Suprapubic skin (tissue), 3 donors: ENCODE measurements around the gene FRYL.
"Not testable (repeated sequence)": the region's sequence is repeated elsewhere in the genome, so short reads cannot be mapped to it uniquely, and the experiment has no call there.

Experiments used
- POLR2AphosphoS5 ChIP-seq, 3 donors: sonication (generic); formaldehyde crosslinking; IDR thresholded peaks; one replicate each; pipeline ENCODE4 v1.6.1; 2017; ENCODE audit warnings: antibody characterized with exemption in 3 of 3
- TF ChIP-seq, protein P1 (sequence below), 2 donors: fragments of 200-600 bp in 1 of 2; fragments of 450-650 bp in 1 of 2; sonication (generic) in 1 of 2; IDR thresholded peaks; one replicate each; pipeline ENCODE4 v1.5.1; 2016 to 2019; ENCODE audit warnings: antibody characterized with exemption in 2 of 2, mild to moderate bottlenecking in 1 of 2, moderate library complexity in 1 of 2

DNA sequence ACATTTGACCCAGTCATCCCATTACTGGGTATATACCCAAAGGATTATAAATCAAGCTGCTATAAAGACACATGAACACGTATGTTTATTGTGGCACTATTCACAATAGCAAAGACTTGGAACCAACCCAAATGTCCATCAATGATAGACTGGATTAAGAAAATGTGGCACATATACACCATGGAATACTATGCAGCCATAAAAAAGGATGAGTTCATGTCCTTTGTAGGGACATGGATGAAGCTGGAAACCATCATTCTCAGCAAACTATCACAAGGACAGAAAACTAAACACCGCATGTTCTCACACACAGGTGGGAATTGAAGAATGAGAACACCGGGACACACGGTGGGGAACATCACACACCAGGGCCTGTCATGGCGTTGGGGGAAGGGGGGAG lies 21.4 kb downstream of the FRYL start:
- TF ChIP-seq, protein P1, sequence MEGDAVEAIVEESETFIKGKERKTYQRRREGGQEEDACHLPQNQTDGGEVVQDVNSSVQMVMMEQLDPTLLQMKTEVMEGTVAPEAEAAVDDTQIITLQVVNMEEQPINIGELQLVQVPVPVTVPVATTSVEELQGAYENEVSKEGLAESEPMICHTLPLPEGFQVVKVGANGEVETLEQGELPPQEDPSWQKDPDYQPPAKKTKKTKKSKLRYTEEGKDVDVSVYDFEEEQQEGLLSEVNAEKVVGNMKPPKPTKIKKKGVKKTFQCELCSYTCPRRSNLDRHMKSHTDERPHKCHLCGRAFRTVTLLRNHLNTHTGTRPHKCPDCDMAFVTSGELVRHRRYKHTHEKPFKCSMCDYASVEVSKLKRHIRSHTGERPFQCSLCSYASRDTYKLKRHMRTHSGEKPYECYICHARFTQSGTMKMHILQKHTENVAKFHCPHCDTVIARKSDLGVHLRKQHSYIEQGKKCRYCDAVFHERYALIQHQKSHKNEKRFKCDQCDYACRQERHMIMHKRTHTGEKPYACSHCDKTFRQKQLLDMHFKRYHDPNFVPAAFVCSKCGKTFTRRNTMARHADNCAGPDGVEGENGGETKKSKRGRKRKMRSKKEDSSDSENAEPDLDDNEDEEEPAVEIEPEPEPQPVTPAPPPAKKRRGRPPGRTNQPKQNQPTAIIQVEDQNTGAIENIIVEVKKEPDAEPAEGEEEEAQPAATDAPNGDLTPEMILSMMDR (IDR thresholded peaks at IDR 0.05): not testable (repeated sequence)
- TF ChIP-seq POLR2AphosphoS5 (IDR thresholded peaks at IDR 0.05): not testable (repeated sequence)
